HG02970 (cell line): Measurements from ENCODE around the gene PDE6A.

Experiments used
- ATAC-seq: cut with Tn5 transposase; IDR thresholded peaks from one replicate; pipeline ENCODE4 v1.9.1; 2021; ENCODE audit warnings: mild to moderate bottlenecking, moderate library complexity, moderate number of reproducible peaks; ENCODE audit not compliant: unreplicated experiment, low FRiP score

Gene PDE6A

GRCh38 chr5:149944666-149945065 lies at the start of gene PDE6A:
TSS of gene PDE6A (minus strand) at chr5:149944793. CDS start at chr5:149944673, 120 bp downstream.
- no peak for ATAC-seq

GRCh38 chr5:149993471-149993870 lies 48.9 kb upstream of the PDE6A start:
- no peak for ATAC-seq

- no peak for ATAC-seq
These were observed 46.2 kb upstream of the PDE6A start for GRCh38 chr5:149990518-149991376.

GRCh38 chr5:149988126-149988525 lies 43.5 kb upstream of the PDE6A start:
- ATAC-seq = no peak

- ATAC-seq = no peak
These were observed 37.9 kb upstream of the PDE6A start for GRCh38 chr5:149982505-149982904.

- no peak for ATAC-seq
These were observed 36.6 kb upstream of the PDE6A start for GRCh38 chr5:149981206-149981605.

- ATAC-seq = no peak
These were observed 35.3 kb upstream of the PDE6A start for GRCh38 chr5:149979896-149980295.

GRCh38 chr5:149975409-149975808 lies 30.8 kb upstream of the PDE6A start:
- ATAC-seq = no peak

GRCh38 chr5:149969181-149969930 lies 24.8 kb upstream of the PDE6A start:
- no peak for ATAC-seq

GRCh38 chr5:149966946-149967345 lies 22.4 kb upstream of the PDE6A start:
- ATAC-seq = no peak

- ATAC-seq = no peak
These were observed 19.1 kb upstream of the PDE6A start for GRCh38 chr5:149963729-149964128.

GRCh38 chr5:149962601-149963300 lies 18.2 kb upstream of the PDE6A start:
- ATAC-seq = no peak

- no peak for ATAC-seq
These were observed 17.4 kb upstream of the PDE6A start for GRCh38 chr5:149961957-149962409.

- ATAC-seq = no peak
These were observed 16.6 kb upstream of the PDE6A start for GRCh38 chr5:149961186-149961685.

- ATAC-seq = peak; percentile 98
These were observed 15.9 kb upstream of the PDE6A start, which contains the start of gene SLC26A2 for GRCh38 chr5:149960272-149961185. TSS of gene SLC26A2 (plus strand) at chr5:149960758. CDS start at chr5:149977653, 16,895 bp downstream.

- no peak for ATAC-seq
These were observed 15.0 kb upstream of the PDE6A start for GRCh38 chr5:149959406-149960236.

GRCh38 chr5:149957855-149958254 lies 13.3 kb upstream of the PDE6A start:
- no peak for ATAC-seq

- no peak for ATAC-seq
These were observed 12.1 kb upstream of the PDE6A start for GRCh38 chr5:149956685-149957084.

GRCh38 chr5:149954798-149955197 lies 10.2 kb upstream of the PDE6A start:
- ATAC-seq = no peak
